ENCODE results near the gene RAP1GAP2. TPM values are rescaled to one million over a fixed set of nuclear protein-coding genes. Genes with fewer than 3 reads are reported as not detected.

The RAP1GAP2 gene
- total and polyA plus RNA-seq, 5 donors = 29.7 to 62.1 (median 43.7) TPM

GRCh38 chr17:2786176-2786881 lies 9.9 kb upstream of the RAP1GAP2 start:
- WGBS = 32% methylated on average over 21 of the region's 21 CpGs
- Histone ChIP-seq H3K4me3 (ENCODE audit: low read length) (no peak overlapping the region), H3K4me1 (ENCODE audit: control insufficient read depth, insufficient read depth, low read length) (no peaks in the 10 kb centered on the region), H3K27ac (ENCODE audit: low read length) (no peak overlapping the region), H3K9me3 (ENCODE audit: control insufficient read depth, low read length) (no peaks in the 10 kb centered on the region), H3K27me3 (ENCODE audit: control insufficient read depth, insufficient read depth) (no peaks in the 10 kb centered on the region)
- intact Hi-C loops (cut with DNase I) = no loop called here
- DNase-seq (peak; percentile 83 to 94 (median 91)), ATAC-seq (peak; percentile 91 to 92)

DNA sequence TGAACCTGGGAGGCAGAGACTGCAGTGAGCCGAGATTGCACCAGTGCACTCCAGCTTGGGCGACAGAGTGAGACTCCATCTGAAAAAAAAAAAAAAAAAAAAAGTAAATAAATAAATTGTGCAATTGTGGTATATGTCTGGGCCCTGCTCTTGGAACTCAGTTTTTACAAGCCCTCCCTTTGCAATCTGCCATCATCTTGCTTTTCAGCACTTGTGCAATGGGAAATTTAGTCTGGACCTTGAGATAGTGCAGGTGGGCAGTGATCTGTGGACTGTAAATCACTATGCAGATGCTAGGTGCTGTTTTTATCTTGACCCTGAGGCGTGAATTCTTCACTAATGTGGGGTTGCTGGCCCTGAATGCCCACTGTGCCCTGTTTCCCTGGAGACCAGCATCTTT lies 6.5 kb upstream of the RAP1GAP2 start:
- Histone ChIP-seq H3K4me1 (ENCODE audit: control insufficient read depth, insufficient read depth, low read length) (no peaks in the 10 kb centered on the region), H3K9me3 (ENCODE audit: control insufficient read depth, low read length) (no peaks in the 10 kb centered on the region), H3K27ac (ENCODE audit: low read length) (no peak overlapping the region), H3K27me3 (ENCODE audit: control insufficient read depth, insufficient read depth) (no peaks in the 10 kb centered on the region), H3K4me3 (ENCODE audit: low read length) (no peak overlapping the region)
- 66% methylated on average over 3 of the region's 3 CpGs for WGBS
- ATAC-seq (no peak), DNase-seq (no peak)
- intact Hi-C loops (cut with DNase I) = no loop called here

GRCh38 chr17:2792366-2793169 lies 3.7 kb upstream of the RAP1GAP2 start:
- H3K4me3 ChIP-seq (ENCODE audit: low read length) = no peak overlapping the region
- WGBS = 60% methylated on average over 24 of the region's 24 CpGs
- no peaks in the 10 kb centered on the region for H3K4me1 ChIP-seq (ENCODE audit: control insufficient read depth, insufficient read depth, low read length)
- H3K27me3 ChIP-seq (ENCODE audit: control insufficient read depth, insufficient read depth) = no peaks in the 10 kb centered on the region
- no peaks in the 10 kb centered on the region for H3K9me3 ChIP-seq (ENCODE audit: control insufficient read depth, low read length)
- DNase-seq (no peak), ATAC-seq (no peak)
- H3K27ac ChIP-seq (ENCODE audit: low read length) = no peak overlapping the region
- intact Hi-C loops (cut with DNase I) = no loop called here

GRCh38 chr17:2794111-2794803 lies 2.0 kb upstream of the RAP1GAP2 start:
- DNase-seq (no peak), ATAC-seq (no peak)
- 83% methylated on average over 6 of the region's 6 CpGs for WGBS
- no peaks in the 10 kb centered on the region for H3K27me3 ChIP-seq (ENCODE audit: control insufficient read depth, insufficient read depth)
- H3K27ac ChIP-seq (ENCODE audit: low read length) = no peak overlapping the region
- H3K4me1 ChIP-seq (ENCODE audit: control insufficient read depth, insufficient read depth, low read length) = no peaks in the 10 kb centered on the region
- H3K4me3 ChIP-seq (ENCODE audit: low read length) = no peak overlapping the region
- intact Hi-C loops (cut with DNase I) = no loop called here
- H3K9me3 ChIP-seq (ENCODE audit: control insufficient read depth, low read length) = no peaks in the 10 kb centered on the region

DNA sequence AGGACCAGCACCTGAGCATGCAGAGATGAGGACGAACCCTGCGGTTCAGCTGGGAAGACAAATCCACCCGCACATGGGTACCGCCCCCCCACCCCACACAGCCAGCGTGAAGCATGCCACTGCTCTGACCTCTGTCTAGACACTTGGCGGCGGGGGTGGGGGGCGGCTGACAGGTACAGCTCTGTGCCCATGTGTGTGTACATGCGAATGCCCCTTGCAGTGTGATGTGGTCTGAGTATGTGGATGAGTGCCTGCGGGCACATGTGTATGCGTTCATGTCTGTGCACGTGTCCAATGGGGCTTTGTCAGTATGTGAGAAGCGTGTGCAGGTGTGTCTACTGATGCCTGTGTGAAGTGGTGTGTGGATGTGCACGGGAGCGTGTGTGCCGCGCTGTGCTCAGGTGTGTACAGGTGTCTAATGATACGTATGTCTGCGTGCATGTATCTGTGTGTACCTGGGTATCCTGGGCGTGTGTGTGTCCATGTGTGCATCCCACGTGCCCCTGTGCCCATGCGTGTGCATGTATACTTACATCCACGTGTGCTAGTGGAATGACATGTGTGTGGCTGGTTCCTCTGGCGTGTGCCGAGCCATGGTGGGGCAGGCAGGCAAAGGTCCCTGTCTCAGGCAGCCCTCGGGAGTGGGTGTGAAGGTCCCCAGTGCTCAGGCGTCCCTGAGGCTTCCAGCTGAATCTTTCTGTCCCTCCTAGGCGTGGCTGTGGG lies 636 bp upstream of the RAP1GAP2 start:
- 79% methylated on average over 28 of the region's 28 CpGs for WGBS
- Histone ChIP-seq H3K9me3 (ENCODE audit: control insufficient read depth, low read length) (no peaks in the 10 kb centered on the region), H3K4me3 (ENCODE audit: low read length) (no peak overlapping the region), H3K27me3 (ENCODE audit: control insufficient read depth, insufficient read depth) (no peaks in the 10 kb centered on the region), H3K4me1 (ENCODE audit: control insufficient read depth, insufficient read depth, low read length) (no peaks in the 10 kb centered on the region), H3K27ac (ENCODE audit: low read length) (no peak overlapping the region)
- no peak for DNase-seq
- intact Hi-C loops (cut with DNase I) = no loop called here
- ATAC-seq = no peak

DNA sequence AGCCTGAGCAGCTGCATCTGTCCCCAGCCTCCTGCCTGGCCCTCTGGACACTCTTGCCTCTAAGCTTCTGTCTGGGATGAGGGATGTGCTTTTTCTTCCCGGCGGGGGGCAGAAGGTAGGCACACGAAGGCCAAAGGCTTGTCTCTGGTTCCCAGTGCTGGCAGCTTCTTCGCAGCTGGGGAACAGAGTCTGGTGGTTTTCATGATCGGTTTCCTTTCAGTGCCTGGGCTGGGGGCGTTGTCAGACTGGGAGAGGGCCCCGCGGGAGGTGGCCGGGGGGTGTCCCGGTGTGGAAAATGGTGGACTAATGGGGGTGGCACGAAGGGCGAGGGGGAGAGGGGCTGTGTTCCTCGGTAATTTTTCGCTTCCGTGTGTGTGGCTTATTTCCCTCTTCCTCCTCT lies 988 bp downstream of the RAP1GAP2 start:
- intact Hi-C loops (cut with DNase I) = no loop called here
- no peak overlapping the region for H3K4me3 ChIP-seq (ENCODE audit: low read length)

GRCh38 chr17:2797637-2798036 lies 1.4 kb downstream of the RAP1GAP2 start:
- no peak overlapping the region for H3K27ac ChIP-seq (ENCODE audit: low read length)
- peak in 2 of 3 donors; percentile 62 to 72 for DNase-seq
- H3K27me3 ChIP-seq (ENCODE audit: control insufficient read depth, insufficient read depth) = no peaks in the 10 kb centered on the region
- ATAC-seq = peak; percentile 43 to 58
- no peaks in the 10 kb centered on the region for H3K4me1 ChIP-seq (ENCODE audit: control insufficient read depth, insufficient read depth, low read length)
- WGBS = 56% methylated on average over 11 of the region's 11 CpGs
- H3K4me3 ChIP-seq (ENCODE audit: low read length) = no peak overlapping the region
- intact Hi-C loops (cut with DNase I) = no loop called here
- H3K9me3 ChIP-seq (ENCODE audit: control insufficient read depth, low read length) = no peaks in the 10 kb centered on the region

More for the DNA sequence above, 988 bp downstream of the RAP1GAP2 start:
- Histone ChIP-seq H3K9me3 (ENCODE audit: control insufficient read depth, low read length) (no peaks in the 10 kb centered on the region), H3K4me1 (ENCODE audit: control insufficient read depth, insufficient read depth, low read length) (no peaks in the 10 kb centered on the region), H3K27ac (ENCODE audit: low read length) (no peak overlapping the region), H3K27me3 (ENCODE audit: control insufficient read depth, insufficient read depth) (no peaks in the 10 kb centered on the region)
- ATAC-seq = no peak
- DNase-seq = no peak
- 65% methylated on average over 15 of the region's 15 CpGs for WGBS

DNA sequence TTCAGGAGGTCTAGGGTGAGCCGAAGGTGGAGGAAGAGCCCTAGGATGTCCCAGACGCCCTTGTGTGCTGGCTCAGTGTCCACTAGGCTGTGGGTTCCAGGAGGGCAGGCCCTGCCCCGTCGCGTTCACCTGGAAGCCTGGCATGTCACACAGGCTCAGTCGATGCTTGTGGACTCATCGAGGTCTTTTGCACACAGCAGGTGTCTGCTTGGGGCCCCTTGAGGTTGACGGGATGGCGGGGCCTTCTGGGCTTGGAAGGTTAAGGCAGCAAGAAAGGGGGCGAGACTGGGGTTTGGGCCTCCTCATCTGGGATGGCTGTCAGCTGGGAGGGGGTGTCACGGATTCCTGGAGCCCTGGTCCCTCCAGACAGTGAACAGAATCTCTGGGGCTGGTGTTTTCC lies 1.9 kb downstream of the RAP1GAP2 start:
- DNase-seq (no peak), ATAC-seq (no peak)
- no peak overlapping the region for H3K27ac ChIP-seq (ENCODE audit: low read length)
- no peak overlapping the region for H3K4me3 ChIP-seq (ENCODE audit: low read length)
- WGBS = 76% methylated on average over 11 of the region's 11 CpGs
- no peaks in the 10 kb centered on the region for H3K4me1 ChIP-seq (ENCODE audit: control insufficient read depth, insufficient read depth, low read length)
- intact Hi-C loops (cut with DNase I) = no loop called here
- no peaks in the 10 kb centered on the region for H3K9me3 ChIP-seq (ENCODE audit: control insufficient read depth, low read length)
- H3K27me3 ChIP-seq (ENCODE audit: control insufficient read depth, insufficient read depth) = no peaks in the 10 kb centered on the region

DNA sequence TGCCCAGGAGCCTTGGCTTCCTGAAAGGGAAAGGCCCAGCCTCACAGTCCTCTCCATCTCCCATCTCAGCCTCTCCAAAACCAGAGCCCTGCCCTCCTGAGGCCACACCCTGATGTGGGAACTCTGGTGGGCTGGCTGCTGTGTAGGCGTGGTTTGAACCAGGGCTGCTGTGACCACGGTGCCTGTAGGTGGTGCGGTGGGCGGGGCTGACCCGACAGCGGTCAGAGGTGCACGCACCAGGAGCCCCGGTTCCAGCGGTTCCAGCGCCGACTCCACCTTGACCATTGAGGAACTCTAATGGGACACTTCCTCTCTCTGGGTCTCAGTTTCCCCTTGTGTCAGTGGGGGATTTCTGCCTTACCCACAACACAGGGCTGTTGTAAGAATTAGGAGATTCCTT lies 2.4 kb downstream of the RAP1GAP2 start:
- H3K27me3 ChIP-seq (ENCODE audit: control insufficient read depth, insufficient read depth) = no peaks in the 10 kb centered on the region
- no peak overlapping the region for H3K27ac ChIP-seq (ENCODE audit: low read length)
- no peak for DNase-seq
- intact Hi-C loops (cut with DNase I) = no loop called here
- H3K9me3 ChIP-seq (ENCODE audit: control insufficient read depth, low read length) = no peaks in the 10 kb centered on the region
- 52% methylated on average over 11 of the region's 11 CpGs for WGBS
- no peak overlapping the region for H3K4me3 ChIP-seq (ENCODE audit: low read length)
- ATAC-seq = no peak
- no peaks in the 10 kb centered on the region for H3K4me1 ChIP-seq (ENCODE audit: control insufficient read depth, insufficient read depth, low read length)

DNA sequence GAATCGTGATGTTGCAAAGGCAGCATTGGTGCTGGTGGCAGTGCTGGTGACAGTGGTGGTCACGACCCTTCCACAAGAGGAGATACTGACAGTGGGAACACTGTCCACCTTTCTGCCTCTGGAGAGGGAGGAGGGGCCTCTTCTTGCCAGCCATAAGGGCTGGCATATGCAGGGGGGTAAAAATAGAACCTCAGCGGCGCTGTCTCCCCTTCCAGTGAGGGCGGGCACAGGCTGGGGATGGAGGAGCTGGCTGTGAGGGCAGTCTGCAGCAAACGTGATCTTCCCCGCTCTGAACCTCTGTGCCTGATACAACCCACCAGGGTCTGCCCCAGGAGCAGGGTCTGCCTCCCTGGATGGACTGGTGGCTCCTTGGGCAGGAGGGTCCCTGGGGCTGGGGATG lies 3.4 kb downstream of the RAP1GAP2 start:
- ATAC-seq = peak; percentile 62 to 64
- peak in 1 of 3 donors; percentile 52 for DNase-seq
- Histone ChIP-seq H3K4me1 (ENCODE audit: control insufficient read depth, insufficient read depth, low read length) (no peaks in the 10 kb centered on the region), H3K27me3 (ENCODE audit: control insufficient read depth, insufficient read depth) (no peaks in the 10 kb centered on the region), H3K4me3 (ENCODE audit: low read length) (no peak overlapping the region), H3K27ac (ENCODE audit: low read length) (no peak overlapping the region), H3K9me3 (ENCODE audit: control insufficient read depth, low read length) (no peaks in the 10 kb centered on the region)
- intact Hi-C loops (cut with DNase I) = no loop called here
- WGBS = 69% methylated on average over 7 of the region's 7 CpGs
